Measurements from ENCODE around the gene POLR3K.
A peak's percentile ranks its signal among the peaks of the same experiment; 100 is the strongest.

The POLR3K gene

DNA sequence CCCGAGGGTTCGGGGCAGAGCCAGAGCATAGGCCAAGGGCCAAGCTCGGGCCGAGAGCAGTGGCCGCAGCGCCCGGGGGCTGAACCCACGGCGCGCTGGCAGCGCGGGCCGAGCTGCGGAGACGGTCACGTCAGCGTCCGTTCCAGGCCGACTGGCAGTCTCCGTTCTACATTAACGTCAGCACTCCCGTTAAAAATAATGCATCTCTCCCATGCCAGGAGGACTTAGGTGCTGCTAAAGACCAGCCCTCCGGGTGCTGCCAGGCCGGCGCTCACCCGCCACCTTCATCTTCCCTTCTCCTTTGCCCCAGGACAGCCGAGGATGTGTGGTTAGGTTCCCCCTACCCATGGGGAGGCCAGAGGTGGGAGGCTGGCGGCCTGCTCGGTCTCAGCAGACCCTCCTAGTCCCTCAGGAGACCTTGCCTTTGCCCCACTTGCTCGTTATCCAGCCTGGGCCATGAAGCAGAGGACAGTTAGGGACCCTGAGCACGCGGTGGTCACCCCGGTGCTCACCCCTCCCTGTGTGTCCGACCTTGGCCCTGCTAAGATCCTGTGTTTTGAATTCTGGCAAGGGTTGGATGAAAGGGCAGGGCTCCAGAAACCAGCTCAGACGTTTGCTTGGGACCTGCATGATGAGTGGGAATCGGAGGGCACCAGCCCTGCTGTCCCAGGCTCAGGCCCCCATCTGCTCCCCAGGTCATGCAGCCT, 25.2 kb upstream of the POLR3K start:
- no peak for DNase-seq (ENCODE audit: low read depth in 2 of 2)

DNA sequence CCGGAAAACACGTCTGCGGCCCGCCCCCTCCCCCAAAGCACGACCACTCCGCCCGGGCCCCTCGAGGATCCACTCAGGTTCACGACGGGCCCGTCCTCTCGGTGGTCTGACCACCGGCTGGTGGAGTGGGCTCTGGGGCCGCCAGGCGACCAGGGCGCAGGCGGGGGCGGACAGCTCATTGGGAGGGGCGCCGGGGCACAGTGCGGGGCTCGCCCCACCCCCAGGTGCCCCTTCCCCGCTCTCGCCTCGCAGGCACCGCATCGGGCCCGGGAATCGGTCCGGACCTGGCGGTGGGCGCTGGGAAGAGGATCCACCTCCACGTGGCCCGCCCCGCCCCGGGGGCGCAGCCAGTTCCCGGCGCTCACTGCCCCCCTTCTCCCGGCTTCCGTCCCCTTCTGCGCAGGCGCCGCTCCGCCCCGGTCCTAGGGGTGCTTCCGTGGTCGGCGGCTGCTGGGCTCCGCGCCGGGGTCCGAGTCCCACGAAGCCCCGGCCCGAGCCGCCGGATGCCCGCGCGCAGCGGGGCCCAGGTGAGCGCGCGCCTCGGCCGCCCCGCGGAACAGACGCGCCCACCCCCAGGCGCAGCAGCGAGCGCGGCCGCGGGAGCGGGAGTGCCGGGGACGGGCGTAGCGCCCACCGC, 24.5 kb upstream of the POLR3K start, which contains the start of gene MPG:
MPG (plus strand) TSS at position 419 of the 637 bp plus-strand sequence; CDS start at position 504, 85 bp downstream.
- DNase-seq (ENCODE audit: low read depth in 2 of 2), result peak; percentile 47 to 80

DNA sequence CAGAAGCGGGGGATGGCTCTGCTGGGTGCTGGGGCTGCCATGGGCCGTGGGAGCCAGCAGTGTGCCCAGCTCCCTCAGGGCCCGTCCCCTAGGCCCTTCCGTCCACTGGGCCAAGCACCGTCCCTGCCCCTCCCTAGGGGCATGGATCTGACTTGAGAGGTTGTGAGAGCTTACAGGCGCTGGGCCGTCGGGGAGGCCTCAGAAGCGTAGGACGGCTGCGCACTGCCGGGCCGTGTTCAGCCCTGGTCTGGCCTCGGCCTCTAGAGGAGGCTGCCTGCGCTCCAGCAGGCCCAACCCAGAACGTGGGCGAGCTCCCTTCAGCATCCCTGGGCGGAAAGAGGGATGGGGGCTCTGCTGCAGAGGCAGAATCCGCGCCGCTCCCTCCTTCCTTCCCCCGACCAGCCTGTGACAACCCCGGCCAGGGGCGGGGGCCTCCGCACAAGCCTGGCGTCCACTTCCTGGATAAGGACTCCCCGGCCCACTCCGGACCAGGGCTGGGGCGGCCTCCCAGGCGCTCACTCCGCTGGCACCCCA, 23.9 kb upstream of the POLR3K start:
- DNase-seq (ENCODE audit: low read depth in 2 of 2), result peak in 1 of 2 donors; percentile 26

DNA sequence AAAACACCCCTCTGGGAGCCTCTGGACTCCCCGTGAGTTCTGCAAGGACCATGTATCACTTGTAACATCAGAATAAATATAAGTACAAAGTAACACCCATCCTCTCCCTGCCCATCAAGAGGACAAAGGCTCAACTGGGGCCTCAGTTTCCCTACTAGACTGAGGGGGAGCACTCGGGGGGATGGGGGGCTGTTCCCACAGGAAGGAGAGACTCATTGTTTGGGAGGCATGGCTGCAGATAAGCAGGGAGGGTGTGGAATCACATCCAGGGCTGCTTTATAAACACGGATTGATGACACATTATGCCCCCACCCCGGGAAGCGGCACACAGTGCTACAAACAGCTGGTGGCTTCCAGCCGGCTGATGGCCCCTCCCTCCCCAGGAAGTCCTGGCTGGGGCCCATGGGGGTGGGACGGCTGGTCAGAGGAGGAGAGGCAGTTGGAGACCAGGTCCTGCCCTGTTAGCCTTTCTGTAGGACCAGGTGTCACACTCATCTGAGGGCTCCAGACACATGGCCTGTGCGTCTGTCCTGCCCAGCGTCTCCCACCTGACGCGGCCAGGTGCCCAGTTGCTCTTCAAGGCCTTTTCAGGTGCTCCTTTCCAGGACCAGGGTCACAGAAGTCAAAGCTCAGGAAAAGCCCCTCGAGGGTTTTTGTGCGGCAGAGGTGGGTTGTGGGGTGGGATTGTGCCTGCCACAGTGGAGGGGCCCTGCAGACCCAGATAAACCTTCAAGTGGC, 23.3 kb upstream of the POLR3K start:
- no peak for DNase-seq (ENCODE audit: low read depth in 2 of 2)

DNA sequence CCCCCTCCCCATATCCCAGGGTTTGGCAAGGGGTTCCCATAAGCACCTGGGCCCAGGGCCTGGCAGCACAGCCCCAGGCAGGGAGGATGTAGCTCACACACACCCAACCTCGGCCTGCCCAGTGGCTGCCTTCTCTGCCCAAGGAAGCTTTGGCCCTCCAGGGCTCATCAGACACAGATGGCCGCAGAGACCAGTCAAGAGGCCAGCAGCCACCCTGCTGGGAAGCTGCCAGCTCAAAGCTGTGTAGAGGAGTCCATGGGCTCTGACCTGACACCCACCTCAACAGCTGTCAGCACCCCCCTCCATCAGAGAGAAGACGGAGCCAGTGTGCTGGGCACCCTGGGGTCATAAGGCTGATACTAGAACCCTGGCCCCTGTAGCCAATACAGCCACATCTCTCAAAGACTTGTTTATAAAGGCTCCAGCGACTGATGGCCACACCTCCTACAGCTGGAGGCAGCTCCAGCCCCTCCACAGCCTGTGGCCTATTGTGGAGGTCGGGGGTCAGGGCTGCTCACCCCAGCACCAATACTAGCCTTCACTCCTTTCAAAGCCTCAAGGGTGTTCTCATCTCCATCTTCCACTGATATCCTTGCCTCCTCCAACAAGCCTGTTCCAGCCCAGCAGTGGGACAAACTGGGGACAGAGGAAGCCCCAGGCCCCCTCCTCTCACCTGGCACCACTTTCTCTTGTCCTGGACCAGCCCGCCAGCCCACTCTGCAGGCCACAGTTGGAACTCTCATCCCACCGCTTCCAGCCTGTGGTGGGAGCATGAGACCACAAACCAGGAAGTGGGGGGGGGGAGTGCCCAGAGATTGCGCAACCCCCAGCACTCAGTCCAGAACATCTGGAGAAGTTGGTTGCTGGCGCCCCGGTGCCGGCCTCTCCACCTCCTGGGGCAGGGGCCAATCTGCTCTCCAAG, 22.4 kb upstream of the POLR3K start:
- no peak for DNase-seq (ENCODE audit: low read depth in 2 of 2)

DNA sequence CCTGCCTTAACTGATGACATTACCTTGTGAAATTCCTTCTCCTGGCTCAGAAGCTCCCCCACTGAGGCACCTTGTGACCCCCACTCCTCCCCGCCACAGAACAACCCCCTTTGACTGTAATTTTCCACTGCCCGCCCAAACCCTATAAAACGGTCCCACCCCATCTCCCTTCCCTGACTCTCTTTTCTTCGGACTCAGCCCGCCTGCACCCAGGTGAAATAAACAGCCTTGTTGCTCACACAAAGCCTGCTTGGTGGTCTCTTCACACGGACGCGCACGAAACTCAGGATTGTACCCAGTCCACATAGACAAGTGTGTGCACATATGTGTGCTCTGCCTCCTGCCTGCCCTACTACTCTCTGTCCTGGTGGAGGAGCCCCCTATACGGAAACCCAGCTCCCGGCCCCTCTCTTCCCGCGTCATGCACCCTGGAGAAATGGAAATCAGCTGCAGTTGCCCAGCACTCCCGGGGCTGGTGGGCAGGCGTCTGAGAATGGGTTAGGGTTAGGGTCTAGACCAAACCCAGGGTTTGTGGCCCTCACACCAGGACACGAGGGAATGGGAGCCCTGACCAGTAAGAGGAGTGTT, 21.4 kb upstream of the POLR3K start:
- no peak for DNase-seq (ENCODE audit: low read depth in 2 of 2)

DNA sequence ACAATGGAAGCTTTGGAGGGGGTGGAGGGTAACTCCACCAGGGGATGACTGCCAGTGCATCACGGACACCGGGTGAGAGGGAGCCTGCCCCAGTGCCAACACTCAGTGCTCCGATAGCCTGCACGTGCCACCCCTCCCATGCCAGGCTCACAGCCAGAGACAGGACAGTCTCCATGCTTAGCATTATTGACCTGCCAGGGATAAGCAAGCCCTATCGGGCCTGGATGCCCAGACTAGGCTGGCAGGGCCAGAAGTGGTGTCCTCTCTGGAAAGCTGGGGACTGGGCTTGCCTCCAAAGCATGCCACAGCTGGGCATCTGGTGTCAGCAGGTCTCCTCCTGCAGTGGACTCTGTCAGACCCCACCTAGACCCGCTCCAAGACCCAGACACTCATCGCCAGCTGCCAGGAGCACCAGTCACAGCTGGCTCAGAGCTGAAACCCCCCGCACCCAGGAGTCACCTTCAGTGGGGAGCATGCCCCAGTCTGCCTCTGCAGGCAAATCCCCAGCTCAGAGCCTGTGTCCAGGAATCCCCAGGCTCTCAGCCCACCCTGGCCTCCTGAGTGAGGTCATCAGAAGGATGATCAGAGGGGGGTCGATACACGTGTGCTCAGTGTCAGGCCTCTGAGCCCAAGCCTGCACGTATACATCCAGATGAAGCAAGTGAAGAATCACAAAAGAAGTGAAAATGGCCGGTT, 20.8 kb upstream of the POLR3K start:
- DNase-seq (ENCODE audit: low read depth in 2 of 2), result no peak

DNA sequence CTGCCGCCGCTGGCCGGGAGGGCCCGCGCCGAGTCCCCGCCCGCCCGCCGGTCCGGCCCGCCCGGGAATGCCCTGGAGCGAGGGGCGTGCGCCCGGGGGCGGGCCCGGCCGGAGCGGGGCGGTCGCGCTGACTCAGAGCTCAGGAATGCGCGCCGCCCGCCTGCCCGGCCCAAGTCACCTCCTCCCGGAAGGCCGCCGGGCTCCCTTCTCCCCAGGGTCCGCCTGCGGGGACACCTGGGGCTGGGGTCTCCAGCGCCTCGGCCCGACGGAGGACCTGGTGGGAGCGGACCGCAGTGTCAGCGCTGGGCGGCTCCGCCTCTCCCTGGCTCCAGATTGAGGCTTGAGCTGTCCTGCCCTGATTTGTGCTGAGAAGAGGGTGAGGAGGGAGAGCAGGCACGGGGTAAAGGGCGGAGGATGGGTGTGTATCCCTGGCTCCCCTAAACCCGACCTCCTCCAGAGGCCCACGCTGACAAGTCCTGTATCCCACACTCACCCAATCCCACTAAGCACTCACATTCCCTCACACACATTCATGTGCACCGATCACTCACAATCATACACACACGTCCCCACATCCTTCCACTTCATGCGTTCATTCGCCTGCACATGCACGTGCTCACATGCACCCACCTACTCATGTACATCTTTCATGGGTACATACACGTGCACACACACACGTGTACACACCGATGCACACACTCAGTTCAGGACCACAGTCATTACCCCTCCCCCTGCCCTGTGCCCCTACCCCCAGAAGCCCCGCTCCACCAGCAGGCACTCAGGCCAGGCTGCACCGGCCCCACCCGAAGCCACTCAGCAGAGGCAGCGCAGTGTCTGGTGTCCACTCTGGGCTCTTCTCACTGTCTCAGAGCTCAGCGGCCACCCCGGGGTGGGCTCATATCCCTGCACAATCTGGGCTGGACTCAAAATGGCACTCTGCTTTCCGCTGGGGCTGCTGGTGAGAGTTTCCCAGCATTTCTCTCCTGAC, 19.4 kb upstream of the POLR3K start, which contains the start of gene RHBDF1:
RHBDF1 (minus strand) TSS at position 71 of the 988 bp plus-strand sequence. CDS start 7,616 bp downstream, outside the sequence.
- no peak for DNase-seq (ENCODE audit: low read depth in 2 of 2)

DNA sequence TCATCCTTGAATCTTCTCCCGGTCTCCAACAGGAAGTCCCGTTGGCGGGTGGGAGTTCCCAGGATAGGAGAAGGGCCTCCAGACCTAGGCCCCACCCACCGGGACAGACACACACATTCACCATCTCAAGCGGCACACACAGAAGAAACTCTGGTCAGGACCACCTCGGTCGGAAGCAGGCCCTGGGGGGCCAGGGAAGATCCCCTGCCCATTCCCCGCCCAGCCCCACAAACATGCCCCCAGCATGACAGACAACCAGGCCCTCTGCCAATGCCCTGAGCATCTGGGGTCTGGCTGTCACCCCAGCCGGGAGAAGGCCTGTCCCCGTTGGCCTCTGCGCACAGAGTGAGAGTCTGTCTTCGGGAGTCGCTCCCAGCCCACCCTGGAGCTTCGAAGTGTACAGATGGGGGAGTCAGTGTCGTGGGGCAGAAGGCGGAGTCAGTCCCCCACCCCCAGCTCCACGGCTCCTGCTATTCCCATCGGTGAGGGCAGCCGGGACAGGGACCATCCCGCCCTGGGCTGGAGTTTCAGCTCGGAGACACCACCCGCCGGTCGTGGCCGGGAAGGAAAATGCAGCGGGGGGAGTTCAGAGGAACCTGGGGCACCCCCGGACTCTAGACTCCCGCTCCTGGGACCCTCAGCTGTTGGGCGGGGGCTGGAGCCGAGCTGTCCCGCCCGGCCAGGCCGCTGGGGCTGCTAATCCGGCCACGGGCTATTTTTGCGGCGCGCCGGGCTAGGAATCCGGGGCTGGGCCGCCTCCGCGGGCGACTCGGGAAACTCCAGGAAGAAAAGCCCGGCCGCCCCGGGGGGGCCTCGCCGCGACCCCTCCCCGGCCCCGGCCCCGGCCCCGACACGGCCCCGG, 18.4 kb upstream of the POLR3K start:
- no peak for DNase-seq (ENCODE audit: low read depth in 2 of 2)

DNA sequence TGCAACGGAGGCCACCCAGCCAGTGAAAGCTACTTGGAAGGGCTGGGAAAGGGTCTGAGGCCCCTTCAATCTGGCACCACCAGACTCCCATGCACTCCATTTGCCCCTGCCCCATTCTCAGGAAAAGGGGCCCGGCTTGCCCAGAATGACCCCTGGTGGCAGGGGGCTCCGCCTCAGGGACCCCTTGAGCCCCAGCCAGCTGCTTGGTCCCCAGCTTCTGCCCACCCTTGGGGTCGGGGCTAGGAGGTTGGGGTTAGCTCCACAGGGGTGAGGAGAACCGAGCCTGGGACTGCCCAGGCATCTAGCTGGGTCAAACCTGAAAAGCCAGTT, 17.8 kb upstream of the POLR3K start:
- DNase-seq (ENCODE audit: low read depth in 2 of 2), result no peak

DNA sequence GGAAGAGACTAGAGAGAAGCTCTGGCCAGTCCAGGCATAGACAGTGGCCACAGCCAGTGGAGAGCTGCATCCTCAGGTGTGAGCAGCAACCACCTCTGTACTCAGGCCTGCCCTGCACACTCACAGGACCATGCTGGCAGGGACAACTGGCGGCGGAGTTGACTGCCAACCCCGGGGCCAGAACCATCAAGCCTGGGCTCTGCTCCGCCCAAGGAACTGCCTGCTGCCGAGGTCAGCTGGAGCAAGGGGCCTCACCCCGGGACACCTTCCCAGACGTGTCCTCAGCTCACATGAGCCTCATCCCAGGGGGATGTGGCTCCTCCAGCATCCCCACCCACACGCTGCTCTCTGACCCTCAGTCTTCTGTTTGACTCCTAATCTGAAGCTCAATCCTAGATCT, 15.8 kb upstream of the POLR3K start:
- DNase-seq (ENCODE audit: low read depth in 2 of 2), result no peak

DNA sequence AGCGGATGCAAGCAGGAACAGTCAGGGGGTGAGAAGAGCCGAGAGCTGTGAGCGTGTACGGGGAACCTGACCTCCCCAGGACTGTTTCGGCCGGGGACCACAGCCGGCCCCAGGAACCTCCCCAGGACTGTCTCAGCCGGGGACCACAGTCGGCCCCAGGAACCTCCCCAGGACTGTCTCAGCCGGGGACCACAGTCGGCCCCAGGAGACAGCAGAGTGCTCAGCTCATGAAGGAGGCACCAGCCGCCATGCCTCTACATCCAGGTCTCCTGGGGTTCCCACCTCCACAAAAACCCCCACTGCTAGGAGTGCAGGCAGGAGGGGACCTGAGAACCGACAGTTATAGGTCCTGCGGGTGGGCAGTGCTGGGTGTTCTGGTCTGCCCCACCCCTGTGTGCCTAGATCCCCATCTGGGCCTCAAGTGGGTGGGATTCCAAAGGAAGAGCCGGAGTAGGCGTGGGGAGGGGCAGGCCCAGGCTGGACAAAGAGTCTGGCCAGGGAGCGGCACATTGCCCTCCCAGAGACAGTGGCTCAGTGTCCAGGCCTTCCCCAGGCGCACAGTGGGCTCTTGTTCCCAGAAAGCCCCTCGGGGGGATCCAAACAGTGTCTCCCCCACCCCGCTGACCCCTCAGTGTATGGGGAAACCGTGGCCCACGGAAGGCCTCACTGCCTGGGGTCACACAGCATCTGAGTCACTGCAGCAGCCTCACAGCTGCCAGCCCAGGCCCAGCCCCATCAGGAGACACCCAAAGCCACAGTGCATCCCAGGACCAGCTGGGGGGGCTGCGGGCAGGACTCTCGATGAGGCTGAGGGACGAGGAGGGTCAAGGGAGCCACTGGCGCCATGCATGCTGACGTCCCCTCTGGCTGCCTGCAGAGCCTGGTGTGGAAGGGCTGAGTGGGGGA, 14.7 kb upstream of the POLR3K start:
- DNase-seq (ENCODE audit: low read depth in 2 of 2), result no peak

DNA sequence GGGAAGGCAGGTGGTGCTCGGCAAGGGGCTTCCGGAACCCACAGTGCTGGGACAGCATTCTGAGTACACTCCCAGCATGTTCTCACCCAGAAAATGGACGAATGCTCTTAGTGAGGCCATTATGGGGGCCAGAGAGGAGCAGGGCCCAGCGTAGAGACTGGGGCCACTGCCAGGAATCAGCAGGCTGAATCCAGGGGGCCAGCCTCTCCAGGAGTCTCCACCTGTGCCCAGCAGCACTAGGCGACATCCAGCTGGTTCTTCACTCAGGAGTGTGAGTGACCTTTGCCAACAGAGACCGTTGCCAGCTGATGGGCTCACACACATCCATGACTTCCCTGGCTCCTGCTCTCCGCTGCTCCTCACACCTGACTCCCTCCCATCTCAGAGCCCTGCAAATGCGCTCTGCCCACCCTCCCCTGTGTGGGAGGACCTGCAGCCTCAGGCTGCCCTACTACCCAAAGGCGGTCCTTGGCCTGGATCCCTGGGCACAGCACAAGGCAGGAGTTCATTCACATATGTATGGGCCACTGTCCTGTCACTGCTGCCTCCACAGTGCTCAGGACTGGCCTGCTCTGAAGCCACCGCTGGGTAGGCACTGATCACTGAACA, 13.9 kb upstream of the POLR3K start:
- no peak for DNase-seq (ENCODE audit: low read depth in 2 of 2)

DNA sequence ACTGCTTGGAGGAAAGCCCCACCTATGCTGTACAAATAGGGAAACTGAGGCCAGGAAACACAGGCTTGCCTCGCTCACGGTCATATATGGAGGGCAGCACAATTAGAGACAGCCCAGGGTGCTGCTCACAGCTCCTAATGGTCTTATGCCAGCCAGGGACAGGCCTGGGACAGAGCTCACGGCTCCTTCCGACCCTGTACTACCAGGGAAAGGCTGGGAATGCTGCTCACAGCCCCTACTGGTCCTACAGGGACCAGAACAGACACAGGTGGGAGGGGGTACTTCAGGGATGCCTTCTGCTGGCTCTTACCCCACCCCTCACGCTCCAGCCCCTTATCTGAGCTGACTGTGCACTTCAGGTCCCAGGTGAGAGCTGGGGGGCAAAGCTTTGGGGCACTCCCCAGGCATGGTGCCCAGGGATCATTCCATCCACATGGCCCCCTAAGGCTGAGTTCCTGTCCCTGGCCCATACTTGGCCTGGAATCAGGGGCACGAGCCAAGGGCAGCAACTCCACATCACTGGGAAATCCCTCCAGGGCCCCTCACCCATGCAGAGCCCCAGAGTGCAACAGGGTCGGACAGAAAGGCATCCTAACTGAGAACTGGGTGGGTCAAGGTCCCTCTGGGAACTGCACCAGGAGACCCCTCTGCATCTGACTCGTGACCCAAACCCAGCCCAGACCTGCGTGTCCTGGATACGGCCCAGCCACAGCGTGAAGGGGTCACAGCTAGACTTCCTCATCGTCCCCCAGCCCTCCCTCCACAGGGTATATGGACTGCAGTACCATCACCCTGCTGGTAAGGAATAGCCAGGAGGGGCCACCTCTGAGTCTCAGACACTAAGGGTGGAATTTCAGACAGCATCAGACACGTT, 13.1 kb upstream of the POLR3K start:
- DNase-seq (ENCODE audit: low read depth in 2 of 2), result no peak

DNA sequence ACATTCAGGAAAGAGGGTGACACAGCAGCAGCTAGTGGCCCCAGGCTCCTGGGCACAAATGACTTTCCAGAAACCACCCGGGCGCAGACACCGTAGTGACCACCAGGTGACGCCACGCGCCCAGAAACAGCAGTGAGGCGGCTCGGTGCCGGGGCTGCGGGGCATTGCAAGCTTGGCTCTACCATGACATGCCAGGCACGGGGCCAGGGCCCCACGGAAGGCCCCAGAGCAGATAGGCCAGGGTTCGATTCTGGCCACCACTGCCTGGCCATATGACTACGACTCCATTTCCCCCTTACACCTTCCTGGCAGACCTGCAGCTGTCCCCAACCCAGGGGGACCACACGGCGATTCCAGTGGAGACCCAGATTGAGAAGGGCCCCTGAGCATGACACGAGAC, 12.3 kb upstream of the POLR3K start:
- peak; percentile 77 to 82 for DNase-seq (ENCODE audit: low read depth in 2 of 2)

DNA sequence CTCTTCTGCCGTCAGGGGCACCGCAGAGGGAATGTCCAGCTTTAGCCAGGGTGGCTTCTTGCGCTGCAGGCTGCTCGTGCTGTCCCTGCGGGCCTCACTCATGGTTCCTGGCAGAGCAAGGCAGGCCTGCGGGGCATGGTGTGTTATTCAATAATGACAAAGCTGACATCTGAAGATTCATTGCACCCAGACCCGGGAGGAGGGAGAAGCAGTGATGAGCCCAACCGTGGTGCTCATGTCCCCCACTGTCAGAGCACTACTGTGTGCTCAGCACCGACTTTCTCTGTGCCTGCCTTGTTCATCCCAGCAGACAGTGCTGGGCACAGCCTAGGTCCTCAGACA, 11.5 kb upstream of the POLR3K start:
- DNase-seq (ENCODE audit: low read depth in 2 of 2), result no peak

All from stimulated activated CD4-positive, alpha-beta T cell treated with anti-CD3 and anti-CD28 coated beads, Interleukin-15, amount 100 ng/mL, for 48 hours (primary cell).